T-cell (primary cell): ENCODE measurements around the gene C1QB. TPM values are rescaled to one million over a fixed set of nuclear protein-coding genes. Genes with fewer than 3 reads are reported as not detected.

Experiments
- ATAC-seq, 4 experiments: fragments of 200-7000 bp in 3 of 4; fragments of 150-1000 bp in 1 of 4; cut with Tn5 transposase; replicated peaks in 1 of 4; 1 replicate in 3 of 4; 2 replicates in 1 of 4; pipeline ENCODE4 v1.10.0; 2021; ENCODE audit warnings: moderate library complexity in 3 of 4, mild to moderate bottlenecking in 2 of 4, moderate number of reproducible peaks in 1 of 4
- CTCF ChIA-PET, 2 donors: fragments of 300-600 bp; sonication (Branson Sonifier 250); formaldehyde crosslinking; loops; one replicate each; lab custom pipeline; 2022; ENCODE audit warnings: antibody characterized with exemption in 2 of 2; lab: Charles Lee
- POLR2A ChIA-PET, 2 donors: fragments of 300-600 bp; sonication (Branson Sonifier 250); formaldehyde crosslinking; loops; one replicate each; lab custom pipeline; 2022; ENCODE audit warnings: antibody characterized with exemption in 2 of 2; lab: Charles Lee
- DNase-seq, 35 experiments: peaks; one replicate each; pipeline versions ENCODE4 v3.0.0 to v3.0.0-alpha.2; 2013 to 2023
- H3K27ac ChIP-seq: one replicate; pipeline ENCODE4 v1.5.1; 2013; ENCODE audit warnings: low read length
- H3K27me3 ChIP-seq, 2 experiments: replicated peaks in 1 of 2; 1 replicate in 1 of 2; 2 replicates in 1 of 2; pipeline versions ENCODE4 v1.6.1 to v1.7.0; 2013; ENCODE audit warnings: low read length in 1 of 2, mixed read lengths in 1 of 2; ENCODE audit not compliant: control insufficient read depth in 2 of 2, insufficient read depth in 2 of 2; ENCODE audit errors: extremely low read depth in 1 of 2
- H3K36me3 ChIP-seq, 2 donors: 1 replicate in 1 of 2; 2 replicates in 1 of 2; pipeline versions ENCODE4 v1.6.1 to v1.7.0; 2013; ENCODE audit warnings: low read length in 1 of 2; ENCODE audit not compliant: control insufficient read depth in 2 of 2, insufficient read depth in 1 of 2; ENCODE audit errors: extremely low read depth in 1 of 2
- H3K4me1 ChIP-seq, 2 experiments: 1 replicate in 1 of 2; 2 replicates in 1 of 2; pipeline versions ENCODE4 v1.6.1 to v1.7.0; 2013; ENCODE audit warnings: low read length in 2 of 2, mixed read lengths in 1 of 2; ENCODE audit not compliant: insufficient read depth in 2 of 2, control insufficient read depth in 1 of 2; ENCODE audit errors: extremely low read depth in 1 of 2
- H3K4me3 ChIP-seq, 2 donors: 1 replicate in 1 of 2; 2 replicates in 1 of 2; pipeline versions ENCODE4 v1.5.1 to v1.7.0; 2013; ENCODE audit warnings: mild to moderate bottlenecking in 2 of 2, low read length in 1 of 2, moderate library complexity in 1 of 2; ENCODE audit not compliant: control insufficient read depth in 1 of 2; ENCODE audit errors: extremely low read depth in 1 of 2
- H3K9me3 ChIP-seq: 2 replicates; pipeline ENCODE4 v1.7.0; 2013
- H3K27ac Mint-ChIP-seq, 2 donors: one replicate each; pipeline ENCODE4 v1.8.0; 2020 to 2021; ENCODE audit warnings: mild to moderate bottlenecking in 2 of 2, mixed read lengths in 2 of 2
- H3K27me3 Mint-ChIP-seq, 2 donors: one replicate each; pipeline ENCODE4 v1.8.0; 2021 to 2022; ENCODE audit warnings: mixed read lengths in 2 of 2
- H3K36me3 Mint-ChIP-seq: one replicate; pipeline ENCODE4 v1.8.0; 2021; ENCODE audit warnings: mixed read lengths
- H3K4me1 Mint-ChIP-seq, 3 donors: one replicate each; pipeline ENCODE4 v1.8.0; 2020 to 2022; ENCODE audit warnings: mixed read lengths in 3 of 3, mild to moderate bottlenecking in 1 of 3
- H3K4me3 Mint-ChIP-seq, 3 donors: one replicate each; pipeline ENCODE4 v1.8.0; 2020 to 2022; ENCODE audit warnings: mild to moderate bottlenecking in 3 of 3, mixed read lengths in 3 of 3, moderate library complexity in 3 of 3
- H3K9me3 Mint-ChIP-seq, 3 donors: one replicate each; pipeline ENCODE4 v1.8.0; 2020 to 2022; ENCODE audit warnings: mixed read lengths in 3 of 3
- WGBS: methylation state at CpG from one replicate; pipeline ENCODE4 v1.1.5; 2013; ENCODE audit warnings: missing lambda C conversion rate; ENCODE audit not compliant: insufficient coverage; 5-methylcytosine and 5-hydroxymethylcytosine counted together
- total RNA-seq, 35 experiments: library from RNA in 6 of 35; stranded (reverse) in 6 of 35; fragments of 120-200 nt in 1 of 35; gene quantifications; one replicate each; pipeline versions ENCODE4 v1.2.1 to v1.2.4 and lab custom pipeline; 2013 to 2026

C1QB gene
- total RNA-seq, 5 donors from 2014 or later (not counting 1 experiment from before 2014, with no cell fraction given), result 1.1 to 1.3 (median 1.2) TPM; not detected in 2

- peaks cover 0 to 33% of the 10 kb centered on the region in 2 experiments for H3K27me3 ChIP-seq
- no peak for ATAC-seq
- ChIA-PET CTCF (no interaction called here), POLR2A (no interaction called here)
- no peak for DNase-seq
- H3K27me3 Mint-ChIP-seq, result peaks cover 24 to 37% of the 10 kb centered on the region in 2 donors
- no peaks in the 10 kb centered on the region for H3K4me1 Mint-ChIP-seq
- no peaks in the 10 kb centered on the region for H3K4me1 ChIP-seq
- no peaks in the 10 kb centered on the region for H3K36me3 ChIP-seq
- H3K27ac Mint-ChIP-seq, result no peak overlapping the region
- no peaks in the 10 kb centered on the region for H3K36me3 Mint-ChIP-seq
- WGBS, result 86% methylated on average over 10 of the region's 10 CpGs
- no peak overlapping the region for H3K27ac ChIP-seq
- H3K9me3 ChIP-seq, result no peaks in the 10 kb centered on the region
- no peak overlapping the region for H3K4me3 Mint-ChIP-seq
- no peaks in the 10 kb centered on the region for H3K9me3 Mint-ChIP-seq
- H3K4me3 ChIP-seq, result no peak overlapping the region
Measured at GRCh38 chr1:22685591-22686059, 32.6 kb downstream of the C1QB start.

- Histone ChIP-seq H3K27ac (no peak overlapping the region), H3K36me3 (no peaks in the 10 kb centered on the region), H3K4me1 (no peaks in the 10 kb centered on the region), H3K4me3 (no peak overlapping the region), H3K27me3 (peaks cover 0 to 25% of the 10 kb centered on the region in 2 experiments), H3K9me3 (no peaks in the 10 kb centered on the region)
- ATAC-seq, result no peak
- peaks cover 24 to 37% of the 10 kb centered on the region in 2 donors for H3K27me3 Mint-ChIP-seq
- WGBS, result 67% methylated on average over 1 of the region's 2 CpGs
- ChIA-PET POLR2A (no interaction called here), CTCF (no interaction called here)
- DNase-seq, result no peak
- H3K9me3 Mint-ChIP-seq, result no peaks in the 10 kb centered on the region
- no peak overlapping the region for H3K4me3 Mint-ChIP-seq
- H3K36me3 Mint-ChIP-seq, result no peaks in the 10 kb centered on the region
- H3K4me1 Mint-ChIP-seq, result no peaks in the 10 kb centered on the region
- no peak overlapping the region for H3K27ac Mint-ChIP-seq
Measured at GRCh38 chr1:22687191-22687590, 34.2 kb downstream of the C1QB start.

GRCh38 chr1:22688466-22688865 is 35.4 kb downstream of the C1QB start:
- H3K9me3 Mint-ChIP-seq, result no peaks in the 10 kb centered on the region
- Histone ChIP-seq H3K36me3 (no peaks in the 10 kb centered on the region), H3K27me3 (peaks cover 0 to 23% of the 10 kb centered on the region in 2 experiments), H3K27ac (no peak overlapping the region), H3K4me1 (no peaks in the 10 kb centered on the region), H3K9me3 (no peaks in the 10 kb centered on the region), H3K4me3 (no peak overlapping the region)
- no peak overlapping the region for H3K4me3 Mint-ChIP-seq
- H3K27ac Mint-ChIP-seq, result no peak overlapping the region
- no peak for ATAC-seq
- H3K4me1 Mint-ChIP-seq, result no peaks in the 10 kb centered on the region
- ChIA-PET CTCF (interaction anchor here in 1 of 2 donors (0.7 kb wide), 1 partner anchor 33 kb away, joined by 3 read pairs; no protein-coding TSS in a partner anchor), POLR2A (no interaction called here)
- DNase-seq, result no peak
- H3K27me3 Mint-ChIP-seq, result peaks cover 23 to 36% of the 10 kb centered on the region in 2 donors
- no peaks in the 10 kb centered on the region for H3K36me3 Mint-ChIP-seq

GRCh38 chr1:22689505-22689904 is 36.5 kb downstream of the C1QB start:
- 92% methylated on average over 7 of the region's 11 CpGs for WGBS
- peaks cover 0 to 14% of the 10 kb centered on the region in 2 experiments for H3K27me3 ChIP-seq
- H3K4me1 ChIP-seq, result no peaks in the 10 kb centered on the region
- H3K9me3 ChIP-seq, result no peaks in the 10 kb centered on the region
- ChIA-PET POLR2A (no interaction called here), CTCF (no interaction called here)
- peaks cover 21 to 29% of the 10 kb centered on the region in 2 donors for H3K27me3 Mint-ChIP-seq
- H3K9me3 Mint-ChIP-seq, result no peaks in the 10 kb centered on the region
- ATAC-seq, result no peak
- no peak overlapping the region for H3K4me3 ChIP-seq
- H3K27ac Mint-ChIP-seq, result no peak overlapping the region
- no peaks in the 10 kb centered on the region for H3K36me3 Mint-ChIP-seq
- no peaks in the 10 kb centered on the region for H3K36me3 ChIP-seq
- H3K4me1 Mint-ChIP-seq, result no peaks in the 10 kb centered on the region
- no peak overlapping the region for H3K4me3 Mint-ChIP-seq
- no peak for DNase-seq
- H3K27ac ChIP-seq, result no peak overlapping the region

GRCh38 chr1:22691031-22691753 is 38.2 kb downstream of the C1QB start:
- H3K36me3 Mint-ChIP-seq, result no peaks in the 10 kb centered on the region
- DNase-seq (no peak), ATAC-seq (no peak)
- no peak overlapping the region for H3K27ac Mint-ChIP-seq
- Histone ChIP-seq H3K36me3 (no peaks in the 10 kb centered on the region), H3K4me3 (no peak overlapping the region), H3K27me3 (peaks cover 0 to 6% of the 10 kb centered on the region in 2 experiments), H3K27ac (no peak overlapping the region), H3K4me1 (no peaks in the 10 kb centered on the region), H3K9me3 (no peaks in the 10 kb centered on the region)
- WGBS, result no CpG with 5 or more reads among the region's 13 CpGs
- ChIA-PET POLR2A (no interaction called here), CTCF (no interaction called here)
- no peaks in the 10 kb centered on the region for H3K4me1 Mint-ChIP-seq
- H3K27me3 Mint-ChIP-seq, result peaks cover 13 to 18% of the 10 kb centered on the region in 2 donors
- H3K9me3 Mint-ChIP-seq, result no peaks in the 10 kb centered on the region
- no peak overlapping the region for H3K4me3 Mint-ChIP-seq

GRCh38 chr1:22694172-22694571 is 41.1 kb downstream of the C1QB start:
- Mint-ChIP-seq H3K27me3 (peaks cover 2 to 7% of the 10 kb centered on the region in 2 donors), H3K27ac (no peak overlapping the region), H3K4me3 (no peak overlapping the region), H3K4me1 (no peaks in the 10 kb centered on the region), H3K36me3 (no peaks in the 10 kb centered on the region), H3K9me3 (no peaks in the 10 kb centered on the region)
- ATAC-seq, result no peak
- H3K9me3 ChIP-seq, result no peaks in the 10 kb centered on the region
- POLR2A ChIA-PET, result no interaction called here
- DNase-seq, result no peak
- H3K27me3 ChIP-seq, result peaks cover 2 to 12% of the 10 kb centered on the region in 2 experiments
- H3K36me3 ChIP-seq, result no peaks in the 10 kb centered on the region
- no peak overlapping the region for H3K4me3 ChIP-seq
- WGBS, result 80% methylated on average over 2 of the region's 5 CpGs
- no peak overlapping the region for H3K27ac ChIP-seq
- CTCF ChIA-PET, result no interaction called here
- no peaks in the 10 kb centered on the region for H3K4me1 ChIP-seq
